Prostate gland (tissue), 2 donors: ENCODE data around the gene TNS1.

Experiments used
- CTCF ChIP-seq, 4 experiments: fragments of 200-600 bp in 2 of 4; fragments of 450-650 bp in 2 of 4; sonication (generic) in 2 of 4; IDR thresholded peaks; 1 replicate in 3 of 4; 2 replicates in 1 of 4; pipeline ENCODE4 v1.5.1; 2016 to 2019; ENCODE audit warnings: antibody characterized with exemption in 4 of 4, mild to moderate bottlenecking in 2 of 4, moderate library complexity in 2 of 4
- POLR2A ChIP-seq: fragments of 450-650 bp; IDR thresholded peaks from one replicate; pipeline ENCODE4 v1.6.1; 2016; ENCODE audit warnings: antibody characterized with exemption, mild to moderate bottlenecking

- TF ChIP-seq CTCF (IDR thresholded peaks at IDR 0.05) (no peak), POLR2A (no peak)
These were observed at the start of gene TNS1 for GRCh38 chr2:218002845-218003180.
